GM06990 (cell line): Measurements from ENCODE around the gene NIN.

Experiments
- DNase-seq: peaks from one replicate; pipeline ENCODE4 v3.0.0-alpha.2; 2011; ENCODE audit not compliant: insufficient read length; ENCODE audit errors: extremely low read depth
- H3K27me3 ChIP-seq: replicated peaks from 2 replicates; pipeline ENCODE4 v1.6.0; 2011; ENCODE audit warnings: low read length; ENCODE audit not compliant: control insufficient read depth, insufficient read depth
- H3K36me3 ChIP-seq: 2 replicates; pipeline ENCODE4 v1.5.1; 2011; ENCODE audit warnings: low read length; ENCODE audit not compliant: control insufficient read depth, insufficient read depth
- H3K4me3 ChIP-seq: replicated peaks from 2 replicates; pipeline ENCODE4 v1.5.1; 2011; ENCODE audit warnings: low read depth, mild to moderate bottlenecking, control low read depth, low read length
- TF ChIP-seq, protein P1 (sequence below): IDR thresholded peaks from 2 replicates; pipeline ENCODE4 v1.5.1; 2011; ENCODE audit warnings: low read length, control low read depth, mild to moderate bottlenecking, inconsistent platforms; ENCODE audit not compliant: insufficient read depth, poor library complexity, severe bottlenecking

NIN gene

DNA sequence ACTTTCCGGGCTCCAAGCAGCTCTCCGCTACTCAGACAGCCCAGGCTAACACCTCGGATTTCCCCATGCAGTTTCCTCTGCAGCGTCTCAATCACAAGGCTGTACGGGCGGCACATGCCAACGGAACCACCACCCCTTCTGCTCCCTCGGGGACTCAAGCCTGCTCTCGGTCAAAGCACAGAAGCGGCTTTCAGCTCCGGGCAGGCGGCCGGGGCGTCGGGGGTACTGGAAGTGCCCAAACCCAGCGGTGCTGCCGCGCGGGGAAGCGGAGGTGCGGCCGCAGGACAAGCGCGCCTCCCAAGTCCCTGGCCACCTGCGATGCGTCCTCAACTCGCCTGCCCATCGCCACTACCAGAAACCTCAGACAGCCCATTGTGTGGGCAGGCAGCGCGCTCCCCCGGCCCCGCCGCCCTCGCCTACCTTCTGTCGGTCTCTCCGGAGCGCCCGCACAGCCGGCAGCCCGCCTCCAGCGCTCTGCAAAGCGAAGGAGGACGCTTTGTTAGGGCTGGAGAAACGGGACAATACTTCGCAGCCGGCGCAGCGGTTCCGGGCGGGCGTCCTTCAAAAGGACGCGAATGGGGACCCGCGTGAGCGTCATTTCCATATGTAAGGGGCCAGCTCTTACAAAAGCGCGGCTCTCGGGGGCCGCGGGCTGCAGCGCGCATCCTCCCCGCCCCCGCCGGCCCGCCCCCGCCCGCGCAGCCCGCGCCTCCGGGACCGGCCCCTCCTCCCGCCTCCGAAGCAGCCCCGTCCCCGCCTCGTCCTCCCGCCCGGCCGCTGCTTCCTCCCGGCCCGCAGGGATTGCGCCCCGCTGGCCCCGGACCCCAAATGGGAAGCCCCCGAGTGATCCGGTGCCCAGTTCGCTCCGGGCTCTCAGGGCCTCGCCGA lies 674 bp downstream of the NIN start:
- Histone ChIP-seq H3K4me3 (peak overlapping the region; percentile 89), H3K36me3 (peaks cover 6% of the 10 kb centered on the region), H3K27me3 (no peaks in the 10 kb centered on the region)
- TF ChIP-seq, protein P1, sequence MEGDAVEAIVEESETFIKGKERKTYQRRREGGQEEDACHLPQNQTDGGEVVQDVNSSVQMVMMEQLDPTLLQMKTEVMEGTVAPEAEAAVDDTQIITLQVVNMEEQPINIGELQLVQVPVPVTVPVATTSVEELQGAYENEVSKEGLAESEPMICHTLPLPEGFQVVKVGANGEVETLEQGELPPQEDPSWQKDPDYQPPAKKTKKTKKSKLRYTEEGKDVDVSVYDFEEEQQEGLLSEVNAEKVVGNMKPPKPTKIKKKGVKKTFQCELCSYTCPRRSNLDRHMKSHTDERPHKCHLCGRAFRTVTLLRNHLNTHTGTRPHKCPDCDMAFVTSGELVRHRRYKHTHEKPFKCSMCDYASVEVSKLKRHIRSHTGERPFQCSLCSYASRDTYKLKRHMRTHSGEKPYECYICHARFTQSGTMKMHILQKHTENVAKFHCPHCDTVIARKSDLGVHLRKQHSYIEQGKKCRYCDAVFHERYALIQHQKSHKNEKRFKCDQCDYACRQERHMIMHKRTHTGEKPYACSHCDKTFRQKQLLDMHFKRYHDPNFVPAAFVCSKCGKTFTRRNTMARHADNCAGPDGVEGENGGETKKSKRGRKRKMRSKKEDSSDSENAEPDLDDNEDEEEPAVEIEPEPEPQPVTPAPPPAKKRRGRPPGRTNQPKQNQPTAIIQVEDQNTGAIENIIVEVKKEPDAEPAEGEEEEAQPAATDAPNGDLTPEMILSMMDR, result no peak
- peak; percentile 77 for DNase-seq

DNA sequence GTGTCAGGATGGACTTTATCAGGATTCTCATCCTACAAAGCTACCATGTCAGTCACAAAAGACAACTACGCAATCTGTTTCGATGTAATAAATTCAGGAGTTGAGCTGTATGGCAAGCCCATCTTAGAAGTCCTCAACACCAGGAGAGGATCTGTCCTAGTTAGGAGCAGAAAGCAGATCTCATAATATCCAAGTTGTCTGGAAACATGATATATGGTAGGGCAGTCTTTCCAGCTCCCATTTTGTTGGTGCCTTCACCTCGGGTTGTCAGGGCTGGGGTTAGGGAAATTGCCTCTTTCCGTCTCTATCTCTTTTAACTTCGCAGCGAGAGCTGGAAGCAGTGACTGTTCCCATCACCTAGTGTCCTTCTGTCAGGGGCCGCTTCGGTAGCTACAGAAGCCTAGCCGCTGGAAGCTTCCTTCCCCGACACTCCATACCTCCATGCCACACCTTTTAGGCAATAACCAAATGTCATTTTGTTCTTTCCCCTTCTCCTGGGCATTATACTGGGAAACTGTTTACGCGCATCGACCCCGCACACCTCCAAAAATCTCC lies 1.4 kb downstream of the NIN start:
- no peaks in the 10 kb centered on the region for H3K27me3 ChIP-seq
- peak overlapping the region; percentile 89 for H3K4me3 ChIP-seq
- H3K36me3 ChIP-seq, result peaks cover 6% of the 10 kb centered on the region
- no peak for DNase-seq
- TF ChIP-seq, protein P1, result no peak

DNA sequence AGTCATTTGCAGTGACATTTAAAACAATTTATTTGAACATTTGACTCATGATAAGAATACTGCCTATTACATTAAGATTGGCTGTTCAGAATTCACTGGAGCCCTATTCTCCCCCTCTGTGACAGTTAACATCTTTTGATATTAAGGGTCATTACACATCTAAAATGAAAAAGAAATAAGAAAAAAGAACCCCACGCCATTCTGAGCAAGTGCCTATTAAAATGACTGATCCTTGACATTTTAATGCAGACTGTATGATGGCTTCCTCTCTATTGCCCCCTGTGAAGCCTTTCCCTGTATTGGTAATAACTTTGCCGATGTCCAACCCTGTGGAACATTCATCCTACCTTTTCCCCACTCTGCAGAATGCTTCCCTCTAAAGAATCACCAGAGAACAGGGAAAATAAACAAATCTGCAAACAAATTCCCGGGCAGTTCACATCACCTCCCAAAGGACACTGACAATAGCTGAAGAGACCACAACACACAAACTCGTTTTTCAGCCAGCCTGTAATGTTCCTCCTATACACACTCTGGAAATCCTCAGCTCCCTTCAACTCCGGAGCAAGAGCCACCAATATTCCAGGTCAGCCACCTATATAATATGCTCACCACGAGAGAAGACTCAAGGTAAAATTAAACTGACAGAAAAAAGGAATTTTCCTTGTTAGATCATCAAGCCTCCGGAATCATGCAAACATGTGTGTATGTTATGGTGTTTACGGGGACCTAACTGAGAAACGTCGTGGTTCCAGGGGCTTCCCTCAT lies 2.1 kb downstream of the NIN start:
- H3K27me3 ChIP-seq, result no peaks in the 10 kb centered on the region
- peak overlapping the region; percentile 89 for H3K4me3 ChIP-seq
- peaks cover 6% of the 10 kb centered on the region for H3K36me3 ChIP-seq
- no peak for DNase-seq
- TF ChIP-seq, protein P1, result no peak

DNA sequence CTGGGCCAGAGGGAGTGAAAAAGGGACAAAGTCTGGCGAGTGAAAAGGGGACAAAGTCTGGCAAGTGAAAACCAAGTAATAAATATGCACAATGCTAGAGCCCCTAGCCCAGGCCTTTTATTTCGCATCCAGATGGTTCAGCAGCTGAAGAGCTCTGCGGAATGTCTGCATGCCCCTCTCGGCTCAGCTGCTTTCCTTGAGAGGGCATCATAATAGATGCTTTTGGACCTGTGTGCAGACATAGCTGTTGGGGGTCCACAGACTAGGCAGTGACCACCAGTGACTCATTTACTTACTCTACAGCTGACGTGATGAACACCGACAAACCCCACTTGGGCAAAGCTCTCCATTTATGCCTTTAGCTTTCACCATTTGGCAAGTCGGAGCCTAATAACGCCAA lies 4.3 kb downstream of the NIN start:
- no peaks in the 10 kb centered on the region for H3K27me3 ChIP-seq
- DNase-seq, result no peak
- no peak overlapping the region for H3K4me3 ChIP-seq
- TF ChIP-seq, protein P1, result no peak
- H3K36me3 ChIP-seq, result peaks cover 6% of the 10 kb centered on the region

DNA sequence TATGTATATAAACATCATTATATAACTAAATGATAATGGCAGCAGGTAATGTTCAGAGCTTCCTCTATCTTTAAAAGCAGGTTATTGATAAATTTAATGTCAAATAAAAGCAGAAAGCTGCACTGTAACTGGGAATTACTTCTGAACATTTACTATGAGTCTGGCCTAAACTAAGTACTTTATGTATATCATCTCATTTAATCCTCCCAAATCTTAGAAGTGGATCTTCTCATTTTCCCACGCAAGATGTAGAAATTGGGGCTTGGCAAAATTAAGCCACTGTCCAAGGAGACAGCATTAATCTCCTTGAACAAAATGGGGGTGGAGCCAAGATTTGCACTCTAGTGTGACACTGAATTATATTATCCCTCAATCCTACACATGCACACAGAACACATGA lies 5.7 kb downstream of the NIN start:
- TF ChIP-seq, protein P1, result no peak
- H3K36me3 ChIP-seq, result peaks cover 6% of the 10 kb centered on the region
- DNase-seq, result no peak
- no peaks in the 10 kb centered on the region for H3K27me3 ChIP-seq
- no peak overlapping the region for H3K4me3 ChIP-seq
